Measurements from ENCODE around the gene DUSP3. TPM values are rescaled to one million over a fixed set of nuclear protein-coding genes. Genes with fewer than 3 reads are reported as not detected.

Gene DUSP3
- total RNA-seq, 1 experiment from 2014 or later, result 9.5 TPM

GRCh38 chr17:43769426-43769825, 9.4 kb downstream of the DUSP3 start:
- Histone ChIP-seq H3K9ac (ENCODE audit: low read length) (no peak overlapping the region), H3K4me3 (ENCODE audit: low read length) (no peak overlapping the region), H3K9me3 (ENCODE audit: low read length) (no peaks in the 10 kb centered on the region), H4K20me1 (ENCODE audit: insufficient read depth, low read depth, low read length) (no peaks in the 10 kb centered on the region), H3K36me3 (ENCODE audit: insufficient read depth, low read length) (peaks cover 3% of the 10 kb centered on the region), H3K4me2 (ENCODE audit: low read depth, low read length, poor library complexity, severe bottlenecking) (no peak overlapping the region), H2AFZ (ENCODE audit: low read length) (no peak overlapping the region), H3K27ac (ENCODE audit: low read length) (no peak overlapping the region), H3K4me1 (ENCODE audit: low read length) (peaks cover 5% of the 10 kb centered on the region; the same call in 1 of the 2 replicates), H3K27me3 (ENCODE audit: low read length) (no peaks in the 10 kb centered on the region), H3K9me2 (replicated peaks; ENCODE audit: insufficient read depth, low read length) (no peaks in the 10 kb centered on the region), H3K79me2 (ENCODE audit: low read length) (no peaks in the 10 kb centered on the region)
- DNase-seq, result no peak

- no peaks in the 10 kb centered on the region for H3K9me3 ChIP-seq (ENCODE audit: low read length)
- no peak overlapping the region for H3K4me2 ChIP-seq (ENCODE audit: low read depth, low read length, poor library complexity, severe bottlenecking)
- no peak overlapping the region for H3K4me3 ChIP-seq (ENCODE audit: low read length)
These were observed 9.8 kb downstream of the DUSP3 start for GRCh38 chr17:43768943-43769342.

GRCh38 chr17:43768382-43768781, 10.4 kb downstream of the DUSP3 start:
- Histone ChIP-seq H3K4me3 (ENCODE audit: low read length) (no peak overlapping the region), H2AFZ (ENCODE audit: low read length) (no peak overlapping the region), H3K36me3 (ENCODE audit: insufficient read depth, low read length) (peaks cover 3% of the 10 kb centered on the region), H3K9me3 (ENCODE audit: low read length) (no peaks in the 10 kb centered on the region), H3K79me2 (ENCODE audit: low read length) (no peaks in the 10 kb centered on the region), H3K9ac (ENCODE audit: low read length) (no peak overlapping the region), H3K4me1 (ENCODE audit: low read length) (peaks cover 5% of the 10 kb centered on the region; the same call in 1 of the 2 replicates), H4K20me1 (ENCODE audit: insufficient read depth, low read depth, low read length) (no peaks in the 10 kb centered on the region), H3K27ac (ENCODE audit: low read length) (no peak overlapping the region), H3K4me2 (ENCODE audit: low read depth, low read length, poor library complexity, severe bottlenecking) (no peak overlapping the region), H3K9me2 (replicated peaks; ENCODE audit: insufficient read depth, low read length) (no peaks in the 10 kb centered on the region), H3K27me3 (ENCODE audit: low read length) (no peaks in the 10 kb centered on the region)
- no peak for DNase-seq

More at GRCh38 chr17:43768943-43769342, 9.8 kb downstream of the DUSP3 start:
- no peaks in the 10 kb centered on the region for H3K9me2 ChIP-seq (replicated peaks; ENCODE audit: insufficient read depth, low read length)
- H3K27me3 ChIP-seq (ENCODE audit: low read length), result no peaks in the 10 kb centered on the region
- H3K27ac ChIP-seq (ENCODE audit: low read length), result no peak overlapping the region
- no peak for DNase-seq
- no peaks in the 10 kb centered on the region for H3K79me2 ChIP-seq (ENCODE audit: low read length)
- no peaks in the 10 kb centered on the region for H4K20me1 ChIP-seq (ENCODE audit: insufficient read depth, low read depth, low read length)
- peaks cover 3% of the 10 kb centered on the region for H3K36me3 ChIP-seq (ENCODE audit: insufficient read depth, low read length)
- H2AFZ ChIP-seq (ENCODE audit: low read length), result no peak overlapping the region
- peaks cover 5% of the 10 kb centered on the region; the same call in 1 of the 2 replicates for H3K4me1 ChIP-seq (ENCODE audit: low read length)
- H3K9ac ChIP-seq (ENCODE audit: low read length), result no peak overlapping the region

- no peak for DNase-seq
- H3K36me3 ChIP-seq (ENCODE audit: insufficient read depth, low read length), result peaks cover 3% of the 10 kb centered on the region
- H3K9me2 ChIP-seq (replicated peaks; ENCODE audit: insufficient read depth, low read length), result no peaks in the 10 kb centered on the region
- no peak overlapping the region for H3K4me3 ChIP-seq (ENCODE audit: low read length)
- no peaks in the 10 kb centered on the region for H3K79me2 ChIP-seq (ENCODE audit: low read length)
- no peaks in the 10 kb centered on the region for H4K20me1 ChIP-seq (ENCODE audit: insufficient read depth, low read depth, low read length)
- no peak overlapping the region for H2AFZ ChIP-seq (ENCODE audit: low read length)
- H3K4me1 ChIP-seq (ENCODE audit: low read length), result peaks cover 5% of the 10 kb centered on the region; the same call in 1 of the 2 replicates
- H3K27ac ChIP-seq (ENCODE audit: low read length), result no peak overlapping the region
- H3K9ac ChIP-seq (ENCODE audit: low read length), result no peak overlapping the region
- no peaks in the 10 kb centered on the region for H3K9me3 ChIP-seq (ENCODE audit: low read length)
- H3K4me2 ChIP-seq (ENCODE audit: low read depth, low read length, poor library complexity, severe bottlenecking), result no peak overlapping the region
- no peaks in the 10 kb centered on the region for H3K27me3 ChIP-seq (ENCODE audit: low read length)
These were observed 11.1 kb downstream of the DUSP3 start for GRCh38 chr17:43767713-43768059.

GRCh38 chr17:43767053-43767712, 11.6 kb downstream of the DUSP3 start:
- Histone ChIP-seq H3K4me3 (ENCODE audit: low read length) (no peak overlapping the region), H3K27me3 (ENCODE audit: low read length) (no peaks in the 10 kb centered on the region), H3K79me2 (ENCODE audit: low read length) (no peaks in the 10 kb centered on the region), H3K36me3 (ENCODE audit: insufficient read depth, low read length) (no peaks in the 10 kb centered on the region; the same call in 1 of the 2 replicates), H2AFZ (ENCODE audit: low read length) (no peak overlapping the region), H3K4me1 (ENCODE audit: low read length) (peaks cover 5% of the 10 kb centered on the region; the same call in 1 of the 2 replicates), H3K4me2 (ENCODE audit: low read depth, low read length, poor library complexity, severe bottlenecking) (no peak overlapping the region), H3K9me3 (ENCODE audit: low read length) (no peaks in the 10 kb centered on the region), H3K27ac (ENCODE audit: low read length) (no peak overlapping the region), H4K20me1 (ENCODE audit: insufficient read depth, low read depth, low read length) (no peaks in the 10 kb centered on the region), H3K9me2 (replicated peaks; ENCODE audit: insufficient read depth, low read length) (no peaks in the 10 kb centered on the region), H3K9ac (ENCODE audit: low read length) (no peak overlapping the region)
- DNase-seq, result no peak

- no peak overlapping the region for H3K27ac ChIP-seq (ENCODE audit: low read length)
- no peaks in the 10 kb centered on the region for H3K9me2 ChIP-seq (replicated peaks; ENCODE audit: insufficient read depth, low read length)
- H3K9me3 ChIP-seq (ENCODE audit: low read length), result no peaks in the 10 kb centered on the region
- no peaks in the 10 kb centered on the region; the same call in 1 of the 2 replicates for H3K36me3 ChIP-seq (ENCODE audit: insufficient read depth, low read length)
- H3K4me2 ChIP-seq (ENCODE audit: low read depth, low read length, poor library complexity, severe bottlenecking), result no peak overlapping the region
- no peaks in the 10 kb centered on the region for H3K79me2 ChIP-seq (ENCODE audit: low read length)
- DNase-seq, result peak; percentile 71
- no peak overlapping the region for H2AFZ ChIP-seq (ENCODE audit: low read length)
- H3K4me1 ChIP-seq (ENCODE audit: low read length), result peaks cover 5% of the 10 kb centered on the region; the same call in 1 of the 2 replicates
- H4K20me1 ChIP-seq (ENCODE audit: insufficient read depth, low read depth, low read length), result no peaks in the 10 kb centered on the region
- H3K9ac ChIP-seq (ENCODE audit: low read length), result no peak overlapping the region
- no peak overlapping the region for H3K4me3 ChIP-seq (ENCODE audit: low read length)
- no peaks in the 10 kb centered on the region for H3K27me3 ChIP-seq (ENCODE audit: low read length)
These were observed 12.2 kb downstream of the DUSP3 start for GRCh38 chr17:43766413-43767052.

GRCh38 chr17:43760254-43760852, 18.4 kb downstream of the DUSP3 start:
- no peaks in the 10 kb centered on the region for H3K9me2 ChIP-seq (replicated peaks; ENCODE audit: insufficient read depth, low read length)
- no peak overlapping the region for H3K27ac ChIP-seq (ENCODE audit: low read length)
- H3K9ac ChIP-seq (ENCODE audit: low read length), result no peak overlapping the region
- H3K4me1 ChIP-seq (ENCODE audit: low read length), result no peaks in the 10 kb centered on the region
- no peaks in the 10 kb centered on the region for H3K9me3 ChIP-seq (ENCODE audit: low read length)
- no peaks in the 10 kb centered on the region for H3K27me3 ChIP-seq (ENCODE audit: low read length)
- H2AFZ ChIP-seq (ENCODE audit: low read length), result no peak overlapping the region
- H3K36me3 ChIP-seq (ENCODE audit: insufficient read depth, low read length), result no peaks in the 10 kb centered on the region
- no peak overlapping the region for H3K4me2 ChIP-seq (ENCODE audit: low read depth, low read length, poor library complexity, severe bottlenecking)
- no peaks in the 10 kb centered on the region for H4K20me1 ChIP-seq (ENCODE audit: insufficient read depth, low read depth, low read length)
- no peak overlapping the region for H3K4me3 ChIP-seq (ENCODE audit: low read length)
- H3K79me2 ChIP-seq (ENCODE audit: low read length), result no peaks in the 10 kb centered on the region
- peak; percentile 94 for DNase-seq

- H3K4me3 ChIP-seq (ENCODE audit: low read length), result no peak overlapping the region
- H3K4me2 ChIP-seq (ENCODE audit: low read depth, low read length, poor library complexity, severe bottlenecking), result no peak overlapping the region
- H2AFZ ChIP-seq (ENCODE audit: low read length), result no peak overlapping the region
- H3K9me3 ChIP-seq (ENCODE audit: low read length), result no peaks in the 10 kb centered on the region
- H3K9ac ChIP-seq (ENCODE audit: low read length), result no peak overlapping the region
- no peaks in the 10 kb centered on the region for H4K20me1 ChIP-seq (ENCODE audit: insufficient read depth, low read depth, low read length)
- no peak overlapping the region for H3K27ac ChIP-seq (ENCODE audit: low read length)
- H3K9me2 ChIP-seq (replicated peaks; ENCODE audit: insufficient read depth, low read length), result no peaks in the 10 kb centered on the region
- no peaks in the 10 kb centered on the region for H3K79me2 ChIP-seq (ENCODE audit: low read length)
- DNase-seq, result no peak
- H3K4me1 ChIP-seq (ENCODE audit: low read length), result no peaks in the 10 kb centered on the region
- no peaks in the 10 kb centered on the region for H3K27me3 ChIP-seq (ENCODE audit: low read length)
- H3K36me3 ChIP-seq (ENCODE audit: insufficient read depth, low read length), result no peaks in the 10 kb centered on the region
These were observed 18.9 kb downstream of the DUSP3 start for GRCh38 chr17:43759836-43760235.

All from Karpas-422 (cell line).